OCI-LY3 (cell line): ENCODE results near the gene RAB31.

Experiments
- H2AFZ ChIP-seq: fragments of 200-600, 300-600 bp; shearing (Covaris generic); 2 replicates; pipeline ENCODE4 v1.6.0; 2014; ENCODE audit warnings: antibody characterized with exemption, low read depth, low read length
- H3K27ac ChIP-seq: fragments of 200-600, 300-600 bp; sonication (generic); 2 replicates; pipeline ENCODE4 v1.5.1; 2014; ENCODE audit warnings: mild to moderate bottlenecking, low read length, moderate library complexity, mixed read lengths
- H3K27me3 ChIP-seq: fragments of 200-600, 300-600 bp; sonication (generic); 2 replicates; pipeline ENCODE4 v1.6.1; 2014; ENCODE audit warnings: low read depth, low read length, mixed read lengths
- H3K36me3 ChIP-seq: fragments of 200-600, 300-600 bp; sonication (generic); replicated peaks from 2 replicates; pipeline ENCODE3; 2014; ENCODE audit warnings: low read depth, low read length, mixed read lengths
- H3K4me1 ChIP-seq: fragments of 300-600, 200-600 bp; sonication (generic); 2 replicates; pipeline ENCODE4 v1.6.1; 2014; ENCODE audit warnings: low read length, mixed read lengths
- H3K4me2 ChIP-seq: fragments of 200-600, 300-600 bp; sonication (generic); 2 replicates; pipeline ENCODE4 v1.6.1; 2014; ENCODE audit warnings: low read length, mixed read lengths
- H3K4me3 ChIP-seq: fragments of 300-600, 200-600 bp; sonication (generic); 2 replicates; pipeline ENCODE4 v1.5.1; 2014; ENCODE audit warnings: antibody characterized with exemption, mild to moderate bottlenecking, low read length, moderate library complexity
- H3K79me2 ChIP-seq: fragments of 300-600, 200-600 bp; shearing (Covaris generic); 2 replicates; pipeline ENCODE4 v1.6.1; 2014; ENCODE audit warnings: mild to moderate bottlenecking, low read length, mixed read lengths
- H3K9ac ChIP-seq: fragments of 300-600, 200-600 bp; shearing (Covaris generic); 2 replicates; pipeline ENCODE4 v1.6.0; 2014; ENCODE audit warnings: mild to moderate bottlenecking, low read length, moderate library complexity
- H3K9me3 ChIP-seq: fragments of 200-600, 300-600 bp; shearing (Covaris generic); 2 replicates; pipeline ENCODE4 v1.6.1; 2014; ENCODE audit warnings: low read length, mixed read lengths; ENCODE audit not compliant: insufficient read depth
- H4K20me1 ChIP-seq: fragments of 200-600, 300-600 bp; sonication (generic); 2 replicates; pipeline ENCODE4 v1.6.1; 2016; ENCODE audit warnings: low read length, mixed read lengths; ENCODE audit not compliant: insufficient read depth
- CTCF ChIP-seq: fragments of 200-600, 300-600 bp; sonication (generic); IDR thresholded peaks from 2 replicates; pipeline ENCODE4 v1.5.1; 2014; ENCODE audit warnings: antibody characterized with exemption, low read length, low read depth
- EZH2phosphoT487 ChIP-seq: fragments of 200-600 bp; shearing (Covaris generic); IDR thresholded peaks from 2 replicates; pipeline ENCODE4 v1.6.1; 2018; ENCODE audit warnings: antibody characterized with exemption, mixed run types, low read depth

RAB31 gene

GRCh38 chr18:9803698-9804516 lies 95.8 kb downstream of the RAB31 start:
- no peak for TF ChIP-seq CTCF
- no peak for TF ChIP-seq EZH2phosphoT487
- Histone ChIP-seq H3K4me3 (no peak overlapping the region), H3K4me2 (no peak overlapping the region), H3K79me2 (no peaks in the 10 kb centered on the region), H3K36me3 (no peaks in the 10 kb centered on the region), H3K9ac (no peak overlapping the region), H3K4me1 (no peaks in the 10 kb centered on the region), H3K9me3 (no peaks in the 10 kb centered on the region), H3K27me3 (0 out of 2 replicates have a peak, but pooled peaks cover 6% of the 10 kb centered on the region), H3K27ac (no peak overlapping the region), H2AFZ (no peak overlapping the region), H4K20me1 (no peaks in the 10 kb centered on the region)

- no peaks in the 10 kb centered on the region for H4K20me1 ChIP-seq
- TF ChIP-seq EZH2phosphoT487 = no peak
- no peak for TF ChIP-seq CTCF
- H3K4me1 ChIP-seq = no peaks in the 10 kb centered on the region
- H3K27ac ChIP-seq = no peak overlapping the region
- H3K27me3 ChIP-seq = peaks cover 6% of the 10 kb centered on the region; the same call in 1 of the 2 replicates
- no peak overlapping the region for H3K4me2 ChIP-seq
- H3K9ac ChIP-seq = no peak overlapping the region
- H3K79me2 ChIP-seq = no peaks in the 10 kb centered on the region
- no peaks in the 10 kb centered on the region for H3K36me3 ChIP-seq
- no peak overlapping the region for H2AFZ ChIP-seq
- no peaks in the 10 kb centered on the region for H3K9me3 ChIP-seq
- no peak overlapping the region for H3K4me3 ChIP-seq
Observed at GRCh38 chr18:9804517-9805104, 96.5 kb downstream of the RAB31 start.

- TF ChIP-seq CTCF = no peak
- no peak for TF ChIP-seq EZH2phosphoT487
- H3K79me2 ChIP-seq = no peaks in the 10 kb centered on the region
Observed at GRCh38 chr18:9806905-9807304, 98.8 kb downstream of the RAB31 start.

More at GRCh38 chr18:9806905-9807304, 98.8 kb downstream of the RAB31 start:
- Histone ChIP-seq H4K20me1 (no peaks in the 10 kb centered on the region), H3K4me1 (no peaks in the 10 kb centered on the region), H3K4me3 (no peak overlapping the region), H3K27ac (no peak overlapping the region), H3K9ac (no peak overlapping the region), H2AFZ (no peak overlapping the region), H3K9me3 (no peaks in the 10 kb centered on the region), H3K27me3 (peaks cover 8% of the 10 kb centered on the region; the same call in 1 of the 2 replicates), H3K36me3 (no peaks in the 10 kb centered on the region), H3K4me2 (no peak overlapping the region)
